Measurements from ENCODE around the gene PLD1. TPM values are rescaled to one million over a fixed set of nuclear protein-coding genes. Genes with fewer than 3 reads are reported as not detected.

The PLD1 gene
- polyA plus RNA-seq, 4 donors: 35.9 to 99.1 (median 72.1) TPM

GRCh38 chr3:171712171-171712938, 97.9 kb downstream of the PLD1 start:
- H3K27ac ChIP-seq (ENCODE audit: low read depth in 1 of 3, low read length in 2 of 3): no peak overlapping the region
- FAIRE-seq: no peak
- 70 to 88% (median 79%) methylated on average over 8 of the region's 8 CpGs for WGBS, 3 donors
- DNase-seq: no peak
- no peak overlapping the region for H3K4me3 ChIP-seq (ENCODE audit: low read depth in 1 of 3, low read length in 3 of 3)
- no peaks in the 10 kb centered on the region for H3K27me3 ChIP-seq (ENCODE audit: control insufficient read depth in 3 of 3, insufficient read depth in 3 of 3, low read length in 3 of 3)
- H3K9me3 ChIP-seq (ENCODE audit: control insufficient read depth in 2 of 2, insufficient read depth in 1 of 2, low read depth in 1 of 2, low read length in 1 of 2): peaks cover 0 to 3% of the 10 kb centered on the region in 2 donors
- peaks cover 7 to 20% (median 19%) of the 10 kb centered on the region in 3 donors for H3K36me3 ChIP-seq (ENCODE audit: control insufficient read depth in 3 of 3, insufficient read depth in 2 of 3, low read depth in 1 of 3, low read length in 3 of 3)
- H3K4me1 ChIP-seq (ENCODE audit: control insufficient read depth in 3 of 3, insufficient read depth in 2 of 3, low read depth in 1 of 3, low read length in 2 of 3): no peaks in the 10 kb centered on the region

- H3K4me1 ChIP-seq (ENCODE audit: control insufficient read depth in 3 of 3, insufficient read depth in 2 of 3, low read depth in 1 of 3, low read length in 2 of 3): no peaks in the 10 kb centered on the region
- DNase-seq (no peak), FAIRE-seq (no peak)
- no peaks in the 10 kb centered on the region for H3K27me3 ChIP-seq (ENCODE audit: control insufficient read depth in 3 of 3, insufficient read depth in 3 of 3, low read length in 3 of 3)
- no peak overlapping the region for H3K27ac ChIP-seq (ENCODE audit: low read depth in 1 of 3, low read length in 2 of 3)
- H3K9me3 ChIP-seq (ENCODE audit: control insufficient read depth in 2 of 2, insufficient read depth in 1 of 2, low read depth in 1 of 2, low read length in 1 of 2): peaks cover 0 to 3% of the 10 kb centered on the region in 2 donors
- 59 to 91% (median 64%) methylated on average over 3 of the region's 3 CpGs for WGBS, 3 donors
- peaks cover 7 to 21% (median 19%) of the 10 kb centered on the region in 3 donors for H3K36me3 ChIP-seq (ENCODE audit: control insufficient read depth in 3 of 3, insufficient read depth in 2 of 3, low read depth in 1 of 3, low read length in 3 of 3)
- no peak overlapping the region for H3K4me3 ChIP-seq (ENCODE audit: low read depth in 1 of 3, low read length in 3 of 3)
These were observed 98.7 kb downstream of the PLD1 start for GRCh38 chr3:171711461-171712170.

- DNase-seq: no peak
- WGBS, 3 donors: 90 to 97% (median 92%) methylated on average over 17 of the region's 17 CpGs
- H3K4me1 ChIP-seq (ENCODE audit: control insufficient read depth in 3 of 3, insufficient read depth in 2 of 3, low read depth in 1 of 3, low read length in 2 of 3): no peaks in the 10 kb centered on the region
- H3K36me3 ChIP-seq (ENCODE audit: control insufficient read depth in 3 of 3, insufficient read depth in 2 of 3, low read depth in 1 of 3, low read length in 3 of 3): peaks cover 7 to 21% (median 19%) of the 10 kb centered on the region in 3 donors
- H3K9me3 ChIP-seq (ENCODE audit: control insufficient read depth in 2 of 2, insufficient read depth in 1 of 2, low read depth in 1 of 2, low read length in 1 of 2): no peaks in the 10 kb centered on the region
- no peak for FAIRE-seq
- no peaks in the 10 kb centered on the region for H3K27me3 ChIP-seq (ENCODE audit: control insufficient read depth in 3 of 3, insufficient read depth in 3 of 3, low read length in 3 of 3)
- no peak overlapping the region for H3K4me3 ChIP-seq (ENCODE audit: low read depth in 1 of 3, low read length in 3 of 3)
- no peak overlapping the region for H3K27ac ChIP-seq (ENCODE audit: low read depth in 1 of 3, low read length in 2 of 3)
These were observed 99.9 kb downstream of the PLD1 start for GRCh38 chr3:171710359-171710758.

- DNase-seq: no peak
- no peak overlapping the region for H3K4me3 ChIP-seq (ENCODE audit: low read depth in 1 of 3, low read length in 3 of 3)
- H3K36me3 ChIP-seq (ENCODE audit: control insufficient read depth in 3 of 3, insufficient read depth in 2 of 3, low read depth in 1 of 3, low read length in 3 of 3): peaks cover 5 to 24% (median 14%) of the 10 kb centered on the region in 3 donors
- no peak for FAIRE-seq
- no peak overlapping the region for H3K27ac ChIP-seq (ENCODE audit: low read depth in 1 of 3, low read length in 2 of 3)
- no peaks in the 10 kb centered on the region for H3K27me3 ChIP-seq (ENCODE audit: control insufficient read depth in 3 of 3, insufficient read depth in 3 of 3, low read length in 3 of 3)
- peaks cover 0 to 12% of the 10 kb centered on the region in 2 donors for H3K9me3 ChIP-seq (ENCODE audit: control insufficient read depth in 2 of 2, insufficient read depth in 1 of 2, low read depth in 1 of 2, low read length in 1 of 2)
- WGBS, 3 donors: 91 to 96% (median 92%) methylated on average over 8 of the region's 8 CpGs
- no peaks in the 10 kb centered on the region for H3K4me1 ChIP-seq (ENCODE audit: control insufficient read depth in 3 of 3, insufficient read depth in 2 of 3, low read depth in 1 of 3, low read length in 2 of 3)
These were observed 105.5 kb downstream of the PLD1 start for GRCh38 chr3:171704814-171705213.

GRCh38 chr3:171704002-171704401, 106.3 kb downstream of the PLD1 start:
- DNase-seq (peak in 1 of 2 donors; percentile 28), FAIRE-seq (no peak)
- Histone ChIP-seq H3K9me3 (ENCODE audit: control insufficient read depth in 2 of 2, insufficient read depth in 1 of 2, low read depth in 1 of 2, low read length in 1 of 2) (peaks cover 0 to 12% of the 10 kb centered on the region in 2 donors), H3K27me3 (ENCODE audit: control insufficient read depth in 3 of 3, insufficient read depth in 3 of 3, low read length in 3 of 3) (no peaks in the 10 kb centered on the region), H3K36me3 (ENCODE audit: control insufficient read depth in 3 of 3, insufficient read depth in 2 of 3, low read depth in 1 of 3, low read length in 3 of 3) (peaks cover 5 to 26% (median 14%) of the 10 kb centered on the region in 3 donors), H3K4me3 (ENCODE audit: low read depth in 1 of 3, low read length in 3 of 3) (no peak overlapping the region), H3K4me1 (ENCODE audit: control insufficient read depth in 3 of 3, insufficient read depth in 2 of 3, low read depth in 1 of 3, low read length in 2 of 3) (no peaks in the 10 kb centered on the region), H3K27ac (ENCODE audit: low read depth in 1 of 3, low read length in 2 of 3) (no peak overlapping the region)
- WGBS, 3 donors: 12 to 38% (median 24%) methylated on average over 2 of the region's 2 CpGs

GRCh38 chr3:171703144-171703543, 107.1 kb downstream of the PLD1 start:
- DNase-seq: no peak
- Histone ChIP-seq H3K4me3 (ENCODE audit: low read depth in 1 of 3, low read length in 3 of 3) (no peak overlapping the region), H3K36me3 (ENCODE audit: control insufficient read depth in 3 of 3, insufficient read depth in 2 of 3, low read depth in 1 of 3, low read length in 3 of 3) (peaks cover under 1 to 21% (median 18%) of the 10 kb centered on the region in 3 donors), H3K9me3 (ENCODE audit: control insufficient read depth in 2 of 2, insufficient read depth in 1 of 2, low read depth in 1 of 2, low read length in 1 of 2) (peaks cover 0 to 12% of the 10 kb centered on the region in 2 donors), H3K4me1 (ENCODE audit: control insufficient read depth in 3 of 3, insufficient read depth in 2 of 3, low read depth in 1 of 3, low read length in 2 of 3) (no peaks in the 10 kb centered on the region), H3K27me3 (ENCODE audit: control insufficient read depth in 3 of 3, insufficient read depth in 3 of 3, low read length in 3 of 3) (no peaks in the 10 kb centered on the region), H3K27ac (ENCODE audit: low read depth in 1 of 3, low read length in 2 of 3) (no peak overlapping the region)
- no peak for FAIRE-seq
- 95 to 97% (median 96%) methylated on average over 2 of the region's 2 CpGs for WGBS, 3 donors

GRCh38 chr3:171700653-171701052, 109.6 kb downstream of the PLD1 start:
- H3K27me3 ChIP-seq (ENCODE audit: control insufficient read depth in 3 of 3, insufficient read depth in 3 of 3, low read length in 3 of 3): no peaks in the 10 kb centered on the region
- H3K36me3 ChIP-seq (ENCODE audit: control insufficient read depth in 3 of 3, insufficient read depth in 2 of 3, low read depth in 1 of 3, low read length in 3 of 3): peaks cover 0 to 31% (median 18%) of the 10 kb centered on the region in 3 donors
- H3K27ac ChIP-seq (ENCODE audit: low read depth in 1 of 3, low read length in 2 of 3): no peak overlapping the region
- H3K9me3 ChIP-seq (ENCODE audit: control insufficient read depth in 2 of 2, insufficient read depth in 1 of 2, low read depth in 1 of 2, low read length in 1 of 2): peaks cover 0 to 12% of the 10 kb centered on the region in 2 donors
- FAIRE-seq: no peak
- no peak overlapping the region for H3K4me3 ChIP-seq (ENCODE audit: low read depth in 1 of 3, low read length in 3 of 3)
- 85 to 93% (median 90%) methylated on average over 1 of the region's 1 CpG for WGBS, 3 donors
- DNase-seq: no peak
- peaks cover 0 to 14% (median 2%) of the 10 kb centered on the region in 3 donors for H3K4me1 ChIP-seq (ENCODE audit: control insufficient read depth in 3 of 3, insufficient read depth in 2 of 3, low read depth in 1 of 3, low read length in 2 of 3)

GRCh38 chr3:171700157-171700556, 110.1 kb downstream of the PLD1 start:
- no peak for FAIRE-seq
- H3K27me3 ChIP-seq (ENCODE audit: control insufficient read depth in 3 of 3, insufficient read depth in 3 of 3, low read length in 3 of 3): no peaks in the 10 kb centered on the region
- WGBS, 3 donors: 88 to 91% (median 90%) methylated on average over 2 of the region's 2 CpGs

More at GRCh38 chr3:171700157-171700556, 110.1 kb downstream of the PLD1 start:
- H3K4me1 ChIP-seq (ENCODE audit: control insufficient read depth in 3 of 3, insufficient read depth in 2 of 3, low read depth in 1 of 3, low read length in 2 of 3): peaks cover 0 to 16% (median 4%) of the 10 kb centered on the region in 3 donors
- peaks cover 0 to 12% of the 10 kb centered on the region in 2 donors for H3K9me3 ChIP-seq (ENCODE audit: control insufficient read depth in 2 of 2, insufficient read depth in 1 of 2, low read depth in 1 of 2, low read length in 1 of 2)
- no peak overlapping the region for H3K27ac ChIP-seq (ENCODE audit: low read depth in 1 of 3, low read length in 2 of 3)
- H3K4me3 ChIP-seq (ENCODE audit: low read depth in 1 of 3, low read length in 3 of 3): no peak overlapping the region
- peaks cover 0 to 31% (median 18%) of the 10 kb centered on the region in 3 donors for H3K36me3 ChIP-seq (ENCODE audit: control insufficient read depth in 3 of 3, insufficient read depth in 2 of 3, low read depth in 1 of 3, low read length in 3 of 3)
- no peak for DNase-seq

Measured in small intestine (tissue), 7 donors.